Epithelial cell of prostate (primary cell): ENCODE data around the gene ZFYVE27.

ENCODE experiments used
- DNase-seq: peaks from one replicate; pipeline ENCODE4 v3.0.0-alpha.2; 2011; ENCODE audit warnings: low read depth, low spot score
- H3K27ac ChIP-seq: fragments of 450-650 bp; 2 replicates; pipeline ENCODE4 v1.5.1; 2017; ENCODE audit warnings: mild to moderate bottlenecking

Gene ZFYVE27

DNA sequence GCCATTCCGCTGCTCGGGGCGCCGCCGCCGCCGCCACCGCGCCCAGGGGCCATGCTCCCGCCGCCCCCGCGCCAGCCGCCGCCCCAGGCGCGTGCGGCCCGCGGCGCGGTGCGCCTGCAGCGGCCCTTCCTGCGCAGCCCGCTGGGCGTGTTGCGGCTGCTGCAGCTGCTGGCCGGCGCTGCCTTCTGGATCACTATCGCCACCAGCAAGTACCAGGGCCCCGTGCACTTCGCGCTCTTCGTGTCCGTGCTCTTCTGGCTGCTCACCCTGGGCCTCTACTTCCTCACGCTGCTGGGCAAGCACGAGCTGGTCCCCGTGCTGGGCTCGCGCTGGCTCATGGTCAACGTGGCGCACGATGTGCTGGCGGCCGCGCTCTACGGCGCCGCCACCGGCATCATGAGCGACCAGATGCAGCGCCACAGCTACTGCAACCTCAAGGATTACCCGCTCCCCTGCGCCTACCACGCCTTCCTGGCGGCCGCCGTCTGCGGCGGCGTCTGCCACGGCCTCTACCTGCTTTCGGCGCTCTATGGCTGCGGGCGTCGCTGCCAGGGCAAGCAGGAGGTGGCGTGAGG is 23.0 kb upstream of the ZFYVE27 start:
- DNase-seq = peak; percentile 58
- peak overlapping the region; percentile 98 for H3K27ac ChIP-seq

DNA sequence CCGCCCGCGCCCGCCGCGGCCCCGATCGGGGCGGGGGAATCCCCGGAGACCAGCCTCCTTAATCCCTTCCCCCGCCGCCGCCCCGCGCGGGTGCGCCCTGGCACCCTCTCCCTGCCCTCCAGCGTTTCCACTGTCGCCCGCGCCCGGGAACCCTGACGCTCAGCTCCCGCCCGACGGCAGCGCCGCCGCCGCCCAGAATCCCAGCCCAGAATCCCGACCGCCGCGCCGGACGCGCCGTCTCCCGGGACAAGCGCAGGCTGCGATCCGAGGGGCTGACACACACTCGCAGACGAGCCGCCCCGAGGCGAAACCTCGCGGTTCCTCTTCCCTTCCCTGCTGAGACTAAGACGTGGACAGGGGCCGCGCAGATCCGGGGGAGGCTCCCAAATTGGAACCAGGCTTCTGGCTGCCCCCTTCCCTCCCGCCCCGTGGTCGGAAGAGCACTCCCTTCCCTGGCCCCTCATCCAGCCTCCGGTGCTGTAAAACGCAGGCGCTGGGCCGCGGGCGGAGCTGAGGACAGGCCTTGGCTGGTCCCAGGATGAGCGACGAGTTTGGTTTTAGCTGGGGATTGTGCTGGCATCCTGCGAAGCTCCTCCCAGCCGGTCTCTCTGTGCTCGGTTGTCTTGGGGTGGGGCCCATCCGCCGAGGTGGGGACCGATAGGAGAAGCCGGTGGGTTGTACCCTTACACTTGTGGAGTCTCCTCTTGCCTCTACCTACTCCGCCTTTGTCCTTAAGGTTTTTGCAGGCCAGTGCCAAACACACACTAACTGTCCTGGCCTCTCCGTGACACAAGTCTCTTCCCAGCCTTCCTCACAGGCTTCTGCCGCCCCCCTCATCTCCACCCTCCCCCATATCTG is 22.3 kb upstream of the ZFYVE27 start:
- no peak for DNase-seq
- peak overlapping the region; percentile 98 for H3K27ac ChIP-seq

DNA sequence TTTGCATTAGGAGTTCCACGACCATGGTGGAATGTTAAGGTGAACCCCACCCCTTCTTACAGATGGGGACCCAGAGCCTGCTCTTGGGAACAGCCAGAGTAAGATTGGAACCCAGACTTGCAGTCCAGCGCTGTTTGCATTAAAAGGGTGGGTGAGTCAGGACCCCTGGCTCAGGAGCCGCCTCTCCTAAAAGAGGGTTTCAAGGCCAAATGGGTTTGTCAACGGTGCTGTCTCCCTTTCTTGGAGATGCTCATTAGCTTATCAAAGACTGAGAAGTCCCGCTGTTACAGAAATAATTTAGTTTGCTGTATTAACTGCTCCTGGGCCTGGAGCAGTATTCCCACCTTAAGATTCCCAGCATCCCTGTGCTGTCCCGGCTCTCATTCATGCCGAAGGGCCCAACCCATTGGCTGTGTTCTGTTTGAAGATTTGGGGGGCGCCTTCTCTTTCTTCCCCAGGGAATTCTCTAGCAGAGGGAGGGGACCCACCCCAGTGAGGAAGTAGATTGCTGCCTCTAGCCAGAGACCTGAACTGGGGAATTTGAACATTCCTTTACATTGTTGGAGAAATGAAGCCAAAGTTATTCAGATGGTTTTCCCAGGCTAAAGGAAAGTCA is 21.6 kb upstream of the ZFYVE27 start:
- H3K27ac ChIP-seq = peak overlapping the region; percentile 98
- no peak for DNase-seq

DNA sequence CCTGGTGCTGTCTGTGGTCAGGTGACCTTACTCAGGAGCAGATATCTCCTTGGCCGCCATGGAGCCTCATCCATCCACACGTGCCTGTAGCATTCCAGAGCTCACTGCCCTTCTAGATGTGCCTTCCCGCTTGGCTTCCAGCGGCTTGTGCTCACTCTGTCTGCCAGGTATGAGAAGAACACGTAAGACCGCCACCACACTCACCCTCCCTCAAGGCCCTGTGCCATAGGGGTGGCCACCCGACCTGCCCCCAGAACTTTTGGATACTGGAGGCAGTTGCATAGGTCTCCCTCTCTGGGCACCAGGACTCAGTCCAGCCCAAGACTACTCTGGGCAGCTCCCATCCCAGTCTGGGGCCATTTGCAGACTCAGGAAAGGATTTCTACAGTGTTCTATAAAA is 19.3 kb upstream of the ZFYVE27 start:
- H3K27ac ChIP-seq = peak overlapping the region; percentile 98
- DNase-seq = no peak

DNA sequence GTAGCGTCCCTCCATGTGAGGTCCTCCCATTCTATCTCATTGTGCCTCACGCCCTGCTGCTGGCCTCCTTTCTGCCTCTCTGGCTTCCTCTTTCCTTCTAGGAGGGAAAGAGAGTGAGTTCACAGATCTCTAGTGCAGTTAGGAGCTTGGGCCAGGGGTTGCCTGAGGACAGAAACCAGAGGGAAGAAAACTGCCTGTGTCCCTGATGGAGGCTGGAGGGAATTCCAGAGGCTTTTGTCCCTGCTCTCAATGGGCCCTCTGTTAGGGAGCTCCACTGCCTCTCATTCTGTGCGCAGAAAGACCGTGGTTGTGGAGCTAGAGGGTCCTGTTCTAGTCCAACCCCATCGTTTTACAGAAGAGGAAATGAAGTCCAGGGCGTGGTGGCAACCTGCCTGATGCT is 18.8 kb upstream of the ZFYVE27 start:
- peak overlapping the region; percentile 98 for H3K27ac ChIP-seq

DNA sequence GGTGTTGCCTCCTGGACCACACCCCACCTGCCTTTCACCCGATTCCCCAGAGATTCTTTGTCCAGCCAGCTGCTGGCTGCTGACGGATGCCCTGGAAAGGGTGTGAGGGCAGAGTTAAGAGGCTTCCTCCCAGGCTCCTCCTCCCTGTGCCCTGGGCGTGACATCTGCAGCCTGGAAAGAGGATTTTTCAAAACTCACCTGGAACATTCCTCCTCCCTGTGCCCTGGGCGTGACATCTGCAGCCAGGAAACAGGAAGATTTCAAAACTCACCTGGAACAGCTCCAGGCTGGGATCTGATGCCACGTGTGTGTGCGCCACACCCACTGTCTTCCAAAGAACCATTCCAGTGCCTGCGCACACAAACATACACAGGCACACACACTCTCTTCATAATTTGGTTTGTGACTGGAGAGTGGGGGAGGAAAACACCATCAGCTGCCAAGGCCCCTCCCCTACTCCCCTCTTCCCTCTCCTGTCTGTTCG is 18.2 kb upstream of the ZFYVE27 start:
- peak; percentile 84 for DNase-seq
- peak overlapping the region; percentile 98 for H3K27ac ChIP-seq

More for the DNA sequence above, 18.8 kb upstream of the ZFYVE27 start:
- DNase-seq = no peak

DNA sequence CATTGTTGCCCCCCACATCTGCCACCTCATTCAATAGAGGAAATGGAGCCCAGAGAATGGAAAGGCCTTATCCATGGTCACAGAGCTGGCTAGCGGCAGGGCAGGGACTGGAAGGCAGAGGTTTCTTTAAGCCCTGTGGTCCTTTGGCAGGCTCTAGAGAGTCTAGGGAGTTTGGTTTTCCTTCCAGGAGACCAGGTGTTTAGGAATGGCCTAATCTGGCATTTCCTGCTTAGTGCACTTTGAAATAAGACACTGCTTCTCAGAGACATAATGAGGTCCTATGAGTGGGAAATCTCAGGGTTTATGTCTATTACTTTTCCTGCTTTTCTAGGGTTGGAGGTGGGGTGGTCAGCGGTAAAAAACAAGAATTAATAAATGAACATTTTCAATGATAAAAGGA is 17.3 kb upstream of the ZFYVE27 start:
- no peak for DNase-seq
- H3K27ac ChIP-seq = peak overlapping the region; percentile 98

DNA sequence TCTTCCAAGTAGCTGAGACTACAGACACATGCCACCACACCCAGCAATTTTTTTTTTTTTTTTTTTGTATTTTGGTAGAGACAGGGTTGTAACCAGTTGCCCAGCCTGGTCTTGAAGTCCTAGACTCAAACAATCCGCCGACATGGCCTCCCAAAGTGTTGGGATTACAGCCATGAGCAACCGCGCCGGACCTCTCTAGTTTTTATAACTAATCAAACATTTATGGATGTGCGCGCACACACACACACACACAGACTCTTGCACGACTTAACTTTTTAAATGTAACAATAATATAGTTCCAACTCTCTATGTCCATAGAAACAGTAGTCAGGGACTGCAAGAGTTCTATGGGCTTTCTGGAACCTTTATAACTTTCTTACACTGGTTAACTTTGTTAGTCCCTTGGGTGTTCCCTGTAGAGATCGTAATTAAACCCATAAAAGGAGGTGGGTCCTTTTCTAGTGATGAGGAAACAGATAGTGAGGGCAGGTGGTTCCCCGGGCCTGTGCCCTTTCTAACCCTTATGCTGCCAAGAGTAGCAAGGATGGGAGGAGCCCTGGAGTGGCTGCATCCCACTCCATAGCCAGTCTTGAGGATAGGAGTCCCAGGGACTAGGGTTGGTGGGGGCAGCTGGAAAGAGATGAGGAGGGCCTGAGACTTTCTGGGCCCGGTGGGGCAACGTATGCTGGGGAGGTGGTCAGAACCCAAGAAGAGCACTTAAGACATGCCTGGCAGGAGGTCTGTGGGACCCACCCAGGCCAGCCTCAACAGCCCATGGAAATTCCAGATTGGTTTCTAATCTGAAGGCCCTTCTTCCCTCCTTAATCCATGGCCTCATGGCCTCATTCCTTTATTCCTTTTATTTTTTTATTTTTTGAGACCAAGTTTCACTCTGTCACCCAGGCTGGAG is 14.8 kb upstream of the ZFYVE27 start:
- H3K27ac ChIP-seq = no peak overlapping the region
- DNase-seq = no peak

DNA sequence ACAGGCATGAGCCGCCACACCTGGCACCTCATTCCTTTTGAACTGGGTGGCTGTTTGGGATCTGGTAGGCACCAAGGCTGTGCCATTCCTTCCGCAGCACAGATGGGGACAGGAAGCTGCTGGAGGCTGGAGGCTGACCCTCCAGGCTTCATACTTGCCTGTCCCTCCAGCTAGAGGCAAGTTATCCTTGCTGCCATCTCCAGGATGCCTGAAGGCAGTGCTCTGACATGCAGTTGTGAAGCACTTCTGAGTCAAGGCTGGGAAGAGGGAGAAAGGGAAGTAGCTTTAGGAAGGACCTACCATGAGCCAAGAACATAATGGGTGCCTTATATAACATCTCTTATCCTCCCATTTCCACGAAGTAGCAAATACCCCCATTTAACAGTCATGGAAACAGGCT is 13.9 kb upstream of the ZFYVE27 start:
- DNase-seq = no peak
- peak overlapping the region; percentile 90 for H3K27ac ChIP-seq

DNA sequence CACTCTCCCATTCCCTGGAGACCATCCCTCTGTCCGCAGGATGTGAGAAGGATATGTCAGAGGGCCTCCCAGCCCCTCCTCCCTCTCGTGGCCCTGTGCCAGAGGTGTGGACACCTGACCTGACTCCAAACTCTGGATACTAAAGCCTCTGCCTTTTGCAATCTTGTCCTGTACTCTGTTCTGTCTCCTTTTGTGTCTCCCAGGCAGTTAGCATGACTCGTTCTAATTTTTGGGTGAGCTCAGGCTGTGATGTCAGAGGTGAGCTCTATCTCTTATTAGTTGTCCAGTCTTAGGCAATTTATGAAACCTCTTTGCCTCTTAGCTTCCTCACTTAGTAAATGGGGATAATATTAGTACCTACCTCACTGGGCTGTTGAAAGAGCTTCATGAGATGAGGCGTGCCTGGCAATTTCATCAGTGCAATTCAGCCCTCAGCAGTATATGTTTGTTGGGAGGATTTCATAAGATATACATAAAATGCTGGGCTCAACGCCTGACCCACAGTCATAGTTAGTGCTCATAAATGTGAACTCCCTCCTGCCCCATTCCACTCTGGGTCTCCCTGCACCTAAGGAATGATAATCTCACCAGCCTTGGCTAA is 12.5 kb upstream of the ZFYVE27 start:
- DNase-seq = peak; percentile 60
- H3K27ac ChIP-seq = peak overlapping the region; percentile 90

DNA sequence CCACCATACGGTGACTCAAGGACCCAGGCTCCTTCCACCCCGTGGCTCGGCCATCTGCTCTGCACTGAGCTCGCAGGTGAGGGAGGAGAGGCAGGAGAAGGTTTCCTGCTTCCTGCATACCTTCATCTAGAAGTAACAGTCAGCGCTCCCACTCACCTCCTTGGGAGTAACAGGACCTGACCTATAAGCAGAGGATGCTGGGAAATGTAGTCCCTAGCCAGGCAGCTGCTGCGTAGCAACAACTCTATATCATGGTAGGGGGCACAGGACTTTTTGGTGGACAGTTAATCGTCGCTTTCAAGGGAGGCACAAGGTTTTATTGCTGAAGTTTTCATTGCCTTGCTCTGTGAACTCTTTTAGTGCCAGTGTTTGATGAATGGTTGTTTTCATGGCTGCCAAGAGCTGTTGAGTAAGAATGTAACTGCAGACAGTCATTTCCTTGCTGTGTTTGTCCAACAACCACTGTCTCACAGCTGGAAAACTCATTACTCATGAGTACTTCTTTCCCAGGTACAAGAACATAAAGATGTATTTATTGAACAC is 10.2 kb upstream of the ZFYVE27 start:
- H3K27ac ChIP-seq = peak overlapping the region; percentile 90
- DNase-seq = peak; percentile 72

DNA sequence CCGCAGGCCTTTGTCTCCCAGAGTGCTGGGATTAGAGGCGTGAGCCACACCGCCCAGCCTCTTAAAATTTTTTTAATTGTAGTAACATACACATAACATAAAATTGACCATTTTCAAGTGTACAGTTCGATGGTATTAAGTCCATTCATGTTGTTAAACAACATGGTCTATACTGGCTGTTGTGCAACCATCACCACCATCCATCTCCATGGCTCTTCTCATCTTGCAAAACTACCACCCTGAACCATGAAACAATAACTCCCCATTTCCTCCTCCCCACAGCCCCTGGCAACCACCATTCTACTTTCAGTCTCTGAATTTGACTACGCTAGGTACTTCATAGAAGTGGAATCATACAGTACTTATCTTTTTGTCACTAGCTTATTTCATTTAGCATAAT is 7.9 kb upstream of the ZFYVE27 start:
- DNase-seq = no peak

DNA sequence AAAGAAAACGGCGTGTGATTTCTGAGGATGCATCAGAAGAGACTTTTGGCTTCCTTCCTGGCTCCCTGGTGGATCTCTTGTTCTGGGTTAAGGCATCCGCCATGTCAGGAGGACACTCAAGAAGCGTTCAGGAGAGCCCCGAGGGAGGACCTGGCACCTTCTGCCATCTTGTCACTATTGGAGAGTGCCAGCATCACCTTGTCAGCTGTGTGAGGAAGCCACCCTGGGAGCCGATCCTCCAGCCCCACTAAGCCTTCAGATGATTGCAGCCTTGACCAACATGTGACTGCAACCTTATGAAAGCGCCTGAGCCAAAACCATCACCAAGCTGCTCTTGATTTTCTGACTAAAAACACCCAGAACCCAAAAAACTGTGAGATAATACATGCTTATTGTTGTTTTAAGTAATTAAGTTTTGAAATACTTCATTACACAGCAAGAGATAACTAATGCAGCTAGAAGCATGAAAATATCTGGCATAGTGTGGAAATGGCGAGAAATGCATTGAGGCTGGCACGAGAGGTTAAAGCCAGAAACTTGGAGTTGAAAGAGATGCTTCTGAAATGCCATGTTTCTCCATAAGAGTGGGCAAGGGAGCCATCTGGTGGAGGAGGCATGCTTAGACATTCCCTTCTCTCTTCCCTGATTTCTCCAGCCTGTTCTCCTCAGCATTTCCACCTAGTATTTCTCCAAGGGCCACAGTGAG is 5.4 kb upstream of the ZFYVE27 start:
- no peak for DNase-seq
- no peak overlapping the region for H3K27ac ChIP-seq

More for the DNA sequence above, 7.9 kb upstream of the ZFYVE27 start:
- no peak overlapping the region for H3K27ac ChIP-seq

DNA sequence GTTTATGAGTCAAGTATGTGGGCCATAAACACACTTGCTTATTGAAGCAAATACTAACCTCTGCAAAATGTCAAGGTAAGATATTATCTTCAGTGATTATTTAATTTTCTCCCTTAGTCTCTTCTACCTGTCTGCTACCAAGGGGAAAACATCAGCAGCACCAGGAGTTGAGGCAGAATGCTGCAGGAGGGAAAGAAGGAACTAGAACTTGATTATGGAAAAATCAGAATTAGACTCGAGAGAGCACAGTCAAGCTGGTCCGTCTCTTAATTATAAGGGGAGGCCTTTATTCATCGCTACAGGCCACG is 4.9 kb upstream of the ZFYVE27 start:
- H3K27ac ChIP-seq = no peak overlapping the region
- no peak for DNase-seq

DNA sequence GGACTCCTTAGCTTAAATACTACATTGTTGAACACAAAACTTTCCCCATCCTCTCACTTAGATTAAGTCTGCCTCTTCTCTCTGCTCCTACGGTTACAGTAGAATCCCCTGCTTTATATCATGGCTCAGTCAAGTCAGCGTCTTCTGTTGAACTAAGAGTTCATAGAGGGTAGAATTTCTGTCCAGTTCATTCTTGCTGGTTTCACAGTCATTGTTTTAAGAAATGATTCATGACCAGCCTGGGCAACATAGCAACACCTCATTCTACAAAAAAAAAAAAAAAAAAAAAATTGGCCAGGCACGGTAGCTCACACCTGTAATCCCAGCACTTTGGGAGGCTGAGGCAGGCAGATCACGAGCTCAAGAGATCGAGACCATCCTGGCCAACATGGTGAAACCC is 3.7 kb upstream of the ZFYVE27 start:
- no peak for DNase-seq
- H3K27ac ChIP-seq = no peak overlapping the region

DNA sequence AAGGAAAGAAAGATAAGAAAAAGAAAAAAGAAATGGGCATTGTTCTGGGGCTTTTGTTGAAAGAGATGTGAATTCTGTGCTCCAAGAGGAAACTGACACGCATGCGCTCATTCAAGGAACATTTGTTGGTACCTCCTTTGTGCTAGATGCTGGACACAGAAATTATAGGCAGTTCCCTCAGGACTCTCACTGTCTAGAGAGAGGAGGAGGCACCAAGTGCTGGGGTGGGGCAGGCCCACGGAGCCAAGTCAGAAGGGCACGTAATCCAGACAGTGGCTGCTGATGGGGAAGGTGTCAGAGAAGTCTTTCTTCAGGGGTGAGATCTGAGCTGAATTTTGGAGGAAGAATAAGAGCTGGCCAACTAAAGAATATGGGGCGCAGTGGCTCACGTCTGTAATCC is 2.9 kb upstream of the ZFYVE27 start:
- no peak overlapping the region for H3K27ac ChIP-seq
- DNase-seq = no peak

DNA sequence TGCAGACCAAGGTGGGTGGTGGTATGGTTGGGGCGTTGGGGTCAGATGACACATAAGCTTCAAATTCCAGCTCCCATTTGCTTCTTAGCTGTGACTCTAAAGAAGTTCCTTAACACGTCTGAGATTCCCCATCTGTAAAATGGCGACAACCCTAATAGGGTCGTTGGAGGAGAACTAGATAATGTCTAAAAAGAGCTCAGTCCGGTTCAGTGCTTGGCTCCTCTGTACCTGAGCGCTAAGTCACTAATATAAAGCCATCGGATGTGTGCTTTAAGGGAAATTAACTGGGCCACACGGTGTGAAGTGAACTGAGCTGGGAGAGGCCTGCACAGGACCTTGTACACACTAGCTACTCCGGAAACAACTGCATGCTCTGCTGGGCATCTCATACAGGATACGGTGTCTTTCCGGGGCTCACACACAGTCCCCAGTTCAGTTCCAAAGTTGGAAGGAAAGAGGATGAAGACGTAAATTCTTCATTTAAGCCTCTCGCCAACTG is 476 bp upstream of the ZFYVE27 start:
- H3K27ac ChIP-seq = no peak overlapping the region
- DNase-seq = no peak

DNA sequence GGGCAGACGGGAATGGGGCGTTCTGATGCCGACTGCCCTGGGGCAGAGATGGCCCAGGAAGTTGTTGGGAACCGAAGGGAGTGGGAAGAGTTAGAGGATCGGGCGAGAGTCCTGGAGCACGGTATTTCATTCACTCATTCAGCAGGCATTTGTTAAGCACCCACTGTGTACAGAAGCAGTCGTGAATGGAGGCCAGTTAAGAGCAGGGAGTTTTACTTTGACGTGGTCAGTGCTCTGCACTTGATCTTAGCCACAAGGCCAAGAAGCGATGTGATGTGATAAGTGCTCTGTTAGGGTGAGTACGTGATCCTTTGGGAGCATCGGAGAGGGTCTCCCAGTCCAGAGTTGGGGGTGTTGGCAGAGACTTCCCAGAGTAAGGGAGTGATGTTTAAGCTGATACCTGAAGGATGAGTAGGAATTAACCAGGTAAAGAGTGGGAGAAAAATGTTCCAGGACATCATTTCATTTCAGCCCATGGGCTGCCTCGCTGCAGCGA is 890 bp downstream of the ZFYVE27 start:
- peak overlapping the region; percentile 85 for H3K27ac ChIP-seq
- no peak for DNase-seq

DNA sequence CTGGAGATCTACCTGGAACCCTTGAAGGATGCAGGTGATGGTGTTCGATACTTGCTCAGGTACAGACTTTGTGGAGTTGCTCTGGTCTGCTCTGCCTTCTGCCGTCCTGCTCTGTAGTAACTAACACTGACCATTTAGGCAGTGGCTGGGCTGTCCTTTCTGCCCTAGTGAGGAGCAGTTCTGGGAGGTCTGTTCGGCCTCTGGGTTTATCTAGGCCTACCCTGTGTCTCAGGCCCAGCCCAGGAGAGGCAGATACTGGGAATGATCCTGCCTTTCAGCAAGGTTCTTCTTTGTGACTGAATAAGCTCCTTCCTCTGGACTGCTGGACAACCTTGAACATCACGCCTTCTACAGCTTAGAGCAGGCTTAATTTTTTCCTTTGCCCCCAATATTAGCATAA is 1.7 kb downstream of the ZFYVE27 start:
- no peak overlapping the region for H3K27ac ChIP-seq
- no peak for DNase-seq
